HAP-1 (cell line): Measurements from ENCODE around the gene LRRTM4.

ENCODE experiments used
- DNase-seq, 2 experiments: peaks; one replicate each; pipeline ENCODE4 v3.0.0-alpha.2; 2016 to 2020; ENCODE audit warnings: low spot score in 2 of 2
- H3K27me3 ChIP-seq: fragments of 250-450 bp; sonication (Bioruptor Pico); 2 replicates; pipeline ENCODE4 v1.5.1; 2020; ENCODE audit warnings: low read depth, mild to moderate bottlenecking, moderate library complexity
- H3K36me3 ChIP-seq: fragments of 250-450 bp; sonication (Bioruptor Pico); replicated peaks from 2 replicates; pipeline ENCODE4 v1.5.1; 2020; ENCODE audit warnings: mild to moderate bottlenecking
- H3K4me1 ChIP-seq: fragments of 250-450 bp; sonication (Bioruptor Pico); 2 replicates; pipeline ENCODE4 v1.5.1; 2020; ENCODE audit warnings: mild to moderate bottlenecking
- H3K4me3 ChIP-seq: fragments of 250-450 bp; sonication (Bioruptor Pico); 2 replicates; pipeline ENCODE4 v1.5.1; 2020; ENCODE audit warnings: mild to moderate bottlenecking, moderate library complexity
- H3K9me3 ChIP-seq: fragments of 250-450 bp; sonication (Bioruptor Pico); 2 replicates; pipeline ENCODE4 v1.5.1; 2020; ENCODE audit warnings: mild to moderate bottlenecking, moderate library complexity
- in situ Hi-C: fragments of 300-500 bp; cut with MboI; formaldehyde crosslinking; loops from 3 replicates; pipeline ENCODE4 v1.14.3; 2020; ENCODE audit warnings: low sequenced_read_pairs, inconsistent platforms, mixed read lengths

Gene LRRTM4

DNA sequence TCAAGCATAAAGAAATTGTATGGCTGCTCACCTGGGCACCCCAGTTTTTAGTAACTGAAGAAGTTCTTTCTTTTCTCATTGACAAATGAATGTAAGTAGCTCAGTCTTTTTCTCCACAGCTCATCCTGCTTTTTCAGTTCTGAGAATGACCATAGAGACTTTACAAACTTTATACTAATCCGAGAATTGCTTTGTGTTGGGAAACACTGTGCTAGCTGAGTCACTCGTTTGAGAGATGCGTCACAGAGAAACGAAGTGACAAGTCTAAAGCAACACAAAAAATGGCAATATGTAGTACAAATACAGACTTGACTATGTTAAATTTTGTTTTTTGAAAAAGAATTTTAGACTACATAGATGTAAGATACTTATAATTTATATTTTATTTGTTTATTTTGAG is 9.0 kb downstream of the LRRTM4 start:
- Histone ChIP-seq H3K4me1 (no peaks in the 10 kb centered on the region), H3K27me3 (no peaks in the 10 kb centered on the region), H3K36me3 (no peaks in the 10 kb centered on the region), H3K9me3 (no peaks in the 10 kb centered on the region), H3K4me3 (no peak overlapping the region)
- in situ Hi-C loops: loop anchor here (25.0 kb wide), 1 partner anchor 126 kb away; no protein-coding TSS in a partner anchor
- no peak for DNase-seq

DNA sequence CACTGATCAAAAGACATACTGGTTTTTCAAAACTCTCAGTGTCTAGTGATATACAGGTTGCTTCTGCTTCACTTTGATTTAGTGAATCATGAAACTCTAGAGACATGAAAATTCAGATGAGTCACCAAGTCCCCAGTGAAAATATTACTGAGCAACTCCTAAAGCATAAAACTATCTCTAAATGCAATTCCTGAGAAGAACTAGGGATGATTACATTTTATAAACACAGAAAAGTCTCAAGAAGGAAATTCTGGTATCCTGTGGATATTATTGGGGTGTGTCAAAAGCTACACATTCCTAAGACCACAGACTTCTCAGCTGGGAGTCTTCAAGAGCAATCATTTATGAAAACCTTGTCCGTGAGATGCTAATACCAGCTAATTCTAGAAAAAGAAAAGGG is 9.7 kb downstream of the LRRTM4 start:
- Histone ChIP-seq H3K4me1 (no peaks in the 10 kb centered on the region), H3K27me3 (no peaks in the 10 kb centered on the region), H3K36me3 (no peaks in the 10 kb centered on the region), H3K9me3 (no peaks in the 10 kb centered on the region), H3K4me3 (no peak overlapping the region)
- in situ Hi-C loops: loop anchor here (25.0 kb wide), 1 partner anchor 125 kb away; no protein-coding TSS in a partner anchor
- DNase-seq: no peak

DNA sequence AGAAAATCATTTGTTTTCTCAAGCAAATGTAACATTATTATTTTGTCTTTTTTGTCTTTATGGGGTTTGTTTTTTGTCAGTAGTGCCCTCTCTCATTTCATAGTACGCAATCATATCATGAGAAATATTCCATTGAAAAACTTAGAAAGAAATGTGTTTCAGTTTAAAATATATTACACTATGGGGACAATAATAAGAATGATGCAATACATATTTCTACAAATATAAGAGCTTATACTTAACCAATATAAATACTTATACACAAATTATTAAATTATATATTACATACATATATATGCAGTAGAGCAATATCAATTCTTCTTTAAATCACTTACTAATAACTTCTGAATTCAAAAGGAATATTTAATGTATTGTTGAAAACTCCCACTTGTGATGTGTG is 13.7 kb downstream of the LRRTM4 start:
- H3K4me1 ChIP-seq: no peaks in the 10 kb centered on the region
- no peak for DNase-seq
- no peaks in the 10 kb centered on the region for H3K27me3 ChIP-seq
- H3K9me3 ChIP-seq: no peaks in the 10 kb centered on the region
- no peak overlapping the region for H3K4me3 ChIP-seq
- in situ Hi-C loops: loop anchor here (25.0 kb wide), 1 partner anchor 121 kb away; no protein-coding TSS in a partner anchor
- H3K36me3 ChIP-seq: no peaks in the 10 kb centered on the region

DNA sequence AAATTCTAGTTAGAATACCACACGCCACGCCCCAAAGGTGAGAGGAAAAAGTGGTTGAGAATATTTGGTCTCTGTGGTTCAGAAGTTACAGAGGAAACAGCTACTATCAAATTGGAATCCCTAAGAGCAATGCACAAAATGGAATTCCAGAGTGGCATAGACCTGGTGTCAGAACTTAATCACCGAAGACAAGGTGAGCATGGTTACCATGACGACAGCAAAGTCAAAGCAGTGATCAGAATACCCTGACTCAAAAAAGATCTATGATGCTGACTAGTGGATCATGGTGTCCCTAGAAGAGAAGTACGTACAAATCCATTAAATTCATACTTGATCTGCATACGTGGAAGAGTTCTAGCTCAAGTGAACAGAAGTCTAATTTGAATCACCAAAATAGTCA is 14.5 kb downstream of the LRRTM4 start:
- Histone ChIP-seq H3K9me3 (no peaks in the 10 kb centered on the region), H3K36me3 (no peaks in the 10 kb centered on the region), H3K4me1 (no peaks in the 10 kb centered on the region), H3K4me3 (no peak overlapping the region), H3K27me3 (no peaks in the 10 kb centered on the region)
- in situ Hi-C loops: loop anchor here (25.0 kb wide), 1 partner anchor 120 kb away; no protein-coding TSS in a partner anchor
- DNase-seq: no peak

DNA sequence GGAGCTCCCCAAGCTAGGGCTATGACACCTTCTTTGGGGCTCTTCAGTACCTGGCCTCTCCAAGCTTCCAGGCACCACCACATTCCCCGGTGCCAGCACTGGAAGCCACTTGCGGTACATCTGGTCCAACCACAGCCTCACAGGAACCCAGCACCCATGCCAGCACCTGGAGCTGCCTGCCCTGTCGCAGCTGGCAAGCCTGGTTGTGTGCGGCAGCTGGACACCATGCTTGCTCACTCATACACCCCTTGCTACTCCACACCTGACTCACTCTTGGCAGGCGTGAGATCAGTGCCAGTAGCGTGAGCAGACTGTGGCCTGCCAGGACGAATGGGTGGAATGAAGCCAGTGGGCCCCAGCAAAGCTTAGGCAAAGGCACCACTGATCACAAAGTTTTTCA is 34.0 kb downstream of the LRRTM4 start:
- Histone ChIP-seq H3K4me1 (no peaks in the 10 kb centered on the region), H3K27me3 (no peaks in the 10 kb centered on the region), H3K4me3 (no peak overlapping the region), H3K36me3 (no peaks in the 10 kb centered on the region), H3K9me3 (no peaks in the 10 kb centered on the region)
- DNase-seq: no peak
- in situ Hi-C loops: no loop called here

DNA sequence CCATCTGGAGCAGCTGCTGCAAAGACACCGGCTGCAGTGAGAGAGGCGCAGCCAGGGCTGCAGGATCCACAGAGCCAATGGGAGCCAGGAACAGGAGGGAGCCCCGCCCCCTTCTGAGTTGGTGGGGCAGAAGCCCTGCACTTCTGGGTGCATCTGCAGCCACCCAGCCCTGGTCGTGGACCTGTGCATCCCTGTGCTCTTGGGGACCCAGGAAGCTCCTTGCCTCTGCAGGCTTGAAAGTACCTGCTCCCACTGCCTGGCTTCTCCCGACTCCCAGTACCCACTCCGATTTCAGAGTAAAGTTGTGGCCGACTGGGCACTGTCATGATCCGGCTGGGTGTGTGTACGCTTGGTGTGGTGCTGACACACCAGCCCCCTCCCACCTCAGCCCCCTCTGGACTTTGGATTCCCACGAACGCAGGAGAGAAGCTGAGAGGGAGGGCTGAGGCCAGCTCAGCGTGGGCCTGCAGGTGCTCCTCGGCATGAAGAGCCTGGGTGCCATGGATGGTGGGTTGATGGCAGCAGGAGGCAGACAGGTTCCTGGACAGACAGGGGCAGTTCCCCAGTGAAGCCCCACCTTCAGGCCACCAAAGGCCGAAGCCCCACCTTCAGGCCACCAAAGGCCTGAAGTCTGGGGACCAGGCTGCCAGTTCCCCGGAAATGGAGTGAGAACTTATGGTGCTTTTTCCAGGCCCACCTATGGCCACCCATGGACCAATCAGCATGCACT is 34.9 kb downstream of the LRRTM4 start:
- DNase-seq: no peak
- in situ Hi-C loops: no loop called here
- no peak overlapping the region for H3K4me3 ChIP-seq
- no peaks in the 10 kb centered on the region for H3K4me1 ChIP-seq
- H3K27me3 ChIP-seq: no peaks in the 10 kb centered on the region
- H3K36me3 ChIP-seq: no peaks in the 10 kb centered on the region
- H3K9me3 ChIP-seq: no peaks in the 10 kb centered on the region

DNA sequence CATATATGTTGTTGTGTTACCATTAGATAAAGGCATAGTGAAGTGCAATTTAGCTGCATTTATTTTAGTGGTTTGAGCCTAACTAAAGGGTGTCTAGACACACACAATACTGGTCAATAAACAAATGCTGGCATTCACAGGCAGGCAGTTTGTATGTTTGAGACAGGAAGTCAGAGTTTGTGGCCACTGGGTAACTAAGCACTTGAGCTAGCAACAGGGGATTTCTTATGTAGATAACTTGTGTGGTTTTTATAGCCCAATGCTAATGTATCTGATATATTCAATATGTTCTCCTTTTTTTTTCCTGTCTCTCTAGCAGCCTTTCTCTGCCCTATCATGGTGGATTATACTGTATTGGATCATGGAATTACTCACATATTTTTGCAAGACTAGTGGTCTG is 38.1 kb downstream of the LRRTM4 start:
- H3K4me1 ChIP-seq: no peaks in the 10 kb centered on the region
- H3K27me3 ChIP-seq: no peaks in the 10 kb centered on the region
- no peak for DNase-seq
- no peak overlapping the region for H3K4me3 ChIP-seq
- in situ Hi-C loops: no loop called here
- H3K9me3 ChIP-seq: no peaks in the 10 kb centered on the region
- H3K36me3 ChIP-seq: no peaks in the 10 kb centered on the region

DNA sequence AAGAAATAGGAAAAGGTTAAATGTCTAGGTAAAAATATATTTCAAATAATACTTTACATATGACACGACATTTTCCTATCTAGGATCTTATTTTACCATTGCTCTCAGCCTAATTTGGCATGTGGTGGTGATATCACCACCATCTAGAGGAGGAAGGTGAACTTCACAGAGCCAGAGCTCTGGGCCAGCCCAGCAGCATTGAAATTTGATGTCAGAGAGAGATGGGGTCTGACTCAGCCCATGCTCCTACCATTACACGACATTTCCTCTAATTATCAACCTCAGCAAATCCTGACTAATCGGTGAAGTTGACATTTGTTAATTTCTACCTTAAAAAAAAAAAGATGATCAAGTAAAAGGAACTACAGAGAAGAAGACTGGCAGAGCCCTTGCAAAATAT is 42.3 kb downstream of the LRRTM4 start:
- no peak for DNase-seq
- H3K4me1 ChIP-seq: no peaks in the 10 kb centered on the region
- H3K9me3 ChIP-seq: no peaks in the 10 kb centered on the region
- H3K36me3 ChIP-seq: no peaks in the 10 kb centered on the region
- no peak overlapping the region for H3K4me3 ChIP-seq
- H3K27me3 ChIP-seq: no peaks in the 10 kb centered on the region
- in situ Hi-C loops: no loop called here

DNA sequence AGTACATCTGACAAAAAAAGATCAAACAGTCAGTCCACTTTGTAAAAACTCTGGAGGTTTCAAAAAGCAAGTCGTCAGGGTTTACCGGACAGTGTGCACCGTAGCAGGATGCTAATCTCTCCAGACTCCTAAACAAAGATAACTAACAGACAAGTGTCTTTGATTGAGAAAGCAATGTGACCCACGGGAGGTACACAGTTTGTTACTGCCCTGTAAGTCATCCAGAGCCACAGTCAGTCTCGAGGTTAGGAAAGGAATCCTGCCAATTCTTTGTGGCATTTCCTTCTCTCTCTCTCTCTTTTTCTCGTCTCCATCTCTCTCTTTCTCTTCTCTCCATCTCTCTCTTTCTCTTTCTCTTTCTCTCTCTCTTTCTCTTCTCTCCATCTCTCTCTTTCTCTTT is 42.8 kb downstream of the LRRTM4 start:
- H3K9me3 ChIP-seq: no peaks in the 10 kb centered on the region
- no peaks in the 10 kb centered on the region for H3K27me3 ChIP-seq
- H3K4me3 ChIP-seq: no peak overlapping the region
- no peak for DNase-seq
- H3K4me1 ChIP-seq: no peaks in the 10 kb centered on the region
- in situ Hi-C loops: no loop called here
- H3K36me3 ChIP-seq: no peaks in the 10 kb centered on the region

DNA sequence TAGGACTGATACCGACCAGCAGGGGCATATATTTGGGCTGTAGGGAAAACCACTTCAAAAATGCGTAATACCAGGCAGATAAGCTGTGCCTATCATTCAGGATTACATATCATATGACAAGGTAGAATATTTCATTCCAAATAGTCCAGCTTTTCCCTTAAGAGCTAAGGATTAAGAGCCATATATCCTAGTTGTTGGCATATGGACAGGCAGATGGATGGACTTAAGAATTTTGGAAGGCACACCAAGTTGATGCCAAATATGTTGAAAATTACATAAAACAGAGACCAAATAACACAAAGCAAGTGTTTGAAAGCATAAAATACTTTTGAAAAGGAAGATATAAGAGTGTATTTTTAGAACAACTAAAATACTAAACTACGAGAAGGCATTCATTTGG is 52.1 kb downstream of the LRRTM4 start:
- Histone ChIP-seq H3K36me3 (no peaks in the 10 kb centered on the region), H3K9me3 (no peaks in the 10 kb centered on the region), H3K4me1 (peaks cover 11% of the 10 kb centered on the region), H3K4me3 (no peak overlapping the region), H3K27me3 (no peaks in the 10 kb centered on the region)
- in situ Hi-C loops: no loop called here
- DNase-seq: no peak

DNA sequence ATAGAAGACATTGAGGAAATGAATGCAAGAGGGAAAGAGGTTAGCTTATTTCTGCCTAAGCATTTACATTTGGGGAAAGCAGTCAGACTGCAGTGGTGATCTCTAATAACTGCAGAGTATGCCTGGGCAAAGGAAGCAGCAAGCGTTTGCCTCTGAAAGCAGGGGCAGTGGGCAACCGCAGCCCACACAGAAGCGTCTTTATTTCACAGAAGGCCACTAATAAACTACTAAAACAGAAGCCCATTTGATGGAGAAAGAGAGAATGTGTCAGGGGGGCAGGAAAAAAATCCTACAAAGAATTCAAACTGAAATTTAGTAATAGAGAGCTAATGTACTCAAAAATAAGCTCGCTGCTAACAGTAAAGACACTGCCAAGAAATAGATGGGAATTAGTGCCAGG is 53.1 kb downstream of the LRRTM4 start:
- no peak overlapping the region for H3K4me3 ChIP-seq
- no peaks in the 10 kb centered on the region for H3K27me3 ChIP-seq
- no peaks in the 10 kb centered on the region for H3K36me3 ChIP-seq
- peaks cover 11% of the 10 kb centered on the region for H3K4me1 ChIP-seq
- H3K9me3 ChIP-seq: no peaks in the 10 kb centered on the region
- in situ Hi-C loops: no loop called here
- no peak for DNase-seq

DNA sequence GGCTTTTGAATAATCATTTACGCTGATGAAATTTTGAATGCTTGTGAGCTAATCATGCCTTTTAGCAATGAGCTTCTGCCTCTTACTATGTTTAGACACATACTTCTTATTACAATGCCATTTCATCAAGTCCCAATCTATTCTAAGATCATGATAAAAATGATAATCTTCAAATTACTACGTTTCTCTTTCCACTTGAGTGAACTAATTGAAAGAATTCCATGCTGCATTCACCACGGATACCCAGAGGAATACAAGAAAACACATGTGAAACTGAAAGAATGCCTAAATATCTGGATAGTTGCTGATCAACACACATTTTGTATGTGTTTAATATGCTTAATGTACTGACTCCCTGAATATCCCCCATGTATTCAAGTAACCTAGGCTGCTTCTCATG is 62.3 kb downstream of the LRRTM4 start:
- H3K9me3 ChIP-seq: no peaks in the 10 kb centered on the region
- DNase-seq: no peak
- in situ Hi-C loops: no loop called here
- H3K4me3 ChIP-seq: no peak overlapping the region
- no peaks in the 10 kb centered on the region for H3K36me3 ChIP-seq
- H3K27me3 ChIP-seq: no peaks in the 10 kb centered on the region
- H3K4me1 ChIP-seq: 0 out of 2 replicates have a peak, but pooled peaks cover 2% of the 10 kb centered on the region

DNA sequence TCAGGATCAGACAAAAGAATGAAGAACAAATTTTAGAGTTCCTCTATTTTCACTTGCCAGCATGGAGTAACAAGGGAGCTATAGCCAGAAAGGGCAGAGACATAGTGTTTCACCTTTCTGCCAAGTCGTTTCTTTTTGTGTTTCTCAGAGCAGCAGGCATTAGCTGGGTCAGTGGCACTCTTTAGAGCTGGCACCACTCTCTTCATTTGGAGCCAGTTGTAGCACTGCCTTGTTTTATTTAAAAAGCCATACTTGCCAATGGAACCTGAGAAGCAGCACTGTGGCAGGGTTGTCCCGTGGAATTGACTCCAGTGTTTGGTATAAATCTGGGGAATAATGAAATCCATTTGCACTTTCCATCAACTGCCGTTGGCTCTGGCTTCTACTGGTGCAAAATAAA is 64.0 kb downstream of the LRRTM4 start:
- peaks cover 10% of the 10 kb centered on the region; the same call in 1 of the 2 replicates for H3K4me1 ChIP-seq
- H3K4me3 ChIP-seq: no peak overlapping the region
- DNase-seq: no peak
- H3K36me3 ChIP-seq: no peaks in the 10 kb centered on the region
- no peaks in the 10 kb centered on the region for H3K27me3 ChIP-seq
- H3K9me3 ChIP-seq: no peaks in the 10 kb centered on the region
- in situ Hi-C loops: no loop called here

DNA sequence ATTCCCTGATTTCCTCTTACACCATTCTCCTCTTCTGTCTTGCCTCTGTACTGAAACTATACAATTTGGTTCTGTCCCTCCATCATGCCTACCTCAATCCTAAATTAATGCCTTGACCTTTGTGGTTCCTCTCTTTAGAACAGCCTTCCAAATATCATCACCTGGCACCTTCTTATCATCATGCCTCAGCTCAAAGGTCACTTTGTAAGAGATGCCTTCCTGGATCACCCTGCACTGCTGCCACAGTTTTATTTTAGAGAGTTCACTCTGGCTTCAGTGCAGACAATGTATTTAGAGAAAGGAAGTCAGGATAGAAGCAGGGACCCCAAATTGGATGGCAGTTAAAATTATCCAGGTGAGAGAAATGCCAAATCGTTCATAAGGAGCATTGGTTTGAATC is 64.5 kb downstream of the LRRTM4 start:
- no peak for DNase-seq
- H3K4me3 ChIP-seq: no peak overlapping the region
- no peaks in the 10 kb centered on the region for H3K27me3 ChIP-seq
- H3K36me3 ChIP-seq: no peaks in the 10 kb centered on the region
- in situ Hi-C loops: no loop called here
- peaks cover 10% of the 10 kb centered on the region; the same call in 1 of the 2 replicates for H3K4me1 ChIP-seq
- H3K9me3 ChIP-seq: no peaks in the 10 kb centered on the region

DNA sequence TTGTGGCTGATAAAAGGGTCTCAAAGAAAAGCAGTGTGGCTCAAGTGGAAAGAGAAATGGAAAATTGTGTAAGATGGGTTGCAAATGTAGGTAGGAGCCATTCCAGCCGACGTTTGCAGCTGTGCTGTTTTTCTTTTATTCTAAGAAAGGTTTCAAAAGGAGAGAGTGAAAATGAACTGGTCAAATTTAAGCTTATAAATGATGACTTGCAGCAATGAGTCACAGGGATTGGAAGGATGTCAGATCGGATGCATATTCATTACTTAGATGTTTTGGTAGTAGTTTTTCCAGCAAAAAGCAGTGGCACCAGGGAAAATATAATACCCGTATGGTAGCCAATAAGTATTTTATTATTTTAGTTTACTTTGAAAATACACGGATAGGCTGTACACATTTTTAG is 79.1 kb downstream of the LRRTM4 start:
- H3K27me3 ChIP-seq: no peaks in the 10 kb centered on the region
- H3K4me3 ChIP-seq: no peak overlapping the region
- in situ Hi-C loops: no loop called here
- DNase-seq: no peak
- H3K4me1 ChIP-seq: no peaks in the 10 kb centered on the region
- no peaks in the 10 kb centered on the region for H3K9me3 ChIP-seq
- H3K36me3 ChIP-seq: no peaks in the 10 kb centered on the region
